ENCODE results near the gene ESYT1. TPM values are rescaled to one million over a fixed set of nuclear protein-coding genes. Genes with fewer than 3 reads are reported as not detected.

The ESYT1 gene
- total RNA-seq, 2 experiments from 2014 or later = 85.9 to 112 TPM

- Histone ChIP-seq H3K4me3 (ENCODE audit: low read depth, low read length, poor library complexity, severe bottlenecking) (no peak overlapping the region), H3K36me3 (ENCODE audit: insufficient read depth, low read length) (no peaks in the 10 kb centered on the region), H3K27ac (ENCODE audit: low read depth, low read length, poor library complexity, severe bottlenecking) (no peak overlapping the region), H4K20me1 (ENCODE audit: insufficient read depth, low read length) (no peaks in the 10 kb centered on the region), H3K9me2 (ENCODE audit: insufficient read depth, low read length) (no peaks in the 10 kb centered on the region), H3K79me2 (ENCODE audit: insufficient read depth, low read depth, low read length) (no peaks in the 10 kb centered on the region), H2AFZ (ENCODE audit: low read length) (no peak overlapping the region), H3K4me1 (ENCODE audit: insufficient read depth, low read length, poor library complexity, severe bottlenecking) (no peaks in the 10 kb centered on the region), H3K9me3 (ENCODE audit: low read length) (no peaks in the 10 kb centered on the region), H3K4me2 (ENCODE audit: low read length) (no peak overlapping the region)
- no peak for DNase-seq (ENCODE audit: low spot score)
- ChIA-PET POLR2A (interaction anchor here (0.6 to 0.7 kb wide), 2 partner anchors 60 to 652 kb away, joined by 3 to 6 read pairs; no protein-coding TSS in a partner anchor), CTCF (ENCODE audit: unreplicated experiment) (interaction anchor here (0.8 kb wide), 1 partner anchor 39 kb away, joined by 3 read pairs; no protein-coding TSS in a partner anchor)
- no peak for TF ChIP-seq EZH2phosphoT487 (IDR thresholded peaks at IDR 0.05; ENCODE audit: borderline replicate concordance, low read depth, low read length)
- no peak for TF ChIP-seq CTCF (conservative IDR thresholded peaks at IDR 0.05; ENCODE audit: low read length)
- no TSS peak for BruUV-seq (replicated peaks)
- intact Hi-C loops (cut with micrococcal nuclease; ENCODE audit: unreplicated experiment) = no loop called here
Observed at GRCh38 chr12:56086096-56086495, 42.0 kb upstream of the ESYT1 start.

GRCh38 chr12:56086608-56087007, 41.5 kb upstream of the ESYT1 start:
- H4K20me1 ChIP-seq (ENCODE audit: insufficient read depth, low read length) = no peaks in the 10 kb centered on the region
- intact Hi-C loops (cut with micrococcal nuclease; ENCODE audit: unreplicated experiment) = no loop called here
- no TSS peak for BruUV-seq (replicated peaks)
- no peaks in the 10 kb centered on the region for H3K36me3 ChIP-seq (ENCODE audit: insufficient read depth, low read length)
- H3K4me3 ChIP-seq (ENCODE audit: low read depth, low read length, poor library complexity, severe bottlenecking) = no peak overlapping the region
- no peaks in the 10 kb centered on the region for H3K9me3 ChIP-seq (ENCODE audit: low read length)
- no peak overlapping the region for H2AFZ ChIP-seq (ENCODE audit: low read length)
- no peak overlapping the region for H3K27ac ChIP-seq (ENCODE audit: low read depth, low read length, poor library complexity, severe bottlenecking)
- ChIA-PET CTCF (ENCODE audit: unreplicated experiment) (no interaction called here), POLR2A (no interaction called here)
- no peaks in the 10 kb centered on the region for H3K9me2 ChIP-seq (ENCODE audit: insufficient read depth, low read length)
- H3K79me2 ChIP-seq (ENCODE audit: insufficient read depth, low read depth, low read length) = no peaks in the 10 kb centered on the region
- no peak for DNase-seq (ENCODE audit: low spot score)
- H3K4me1 ChIP-seq (ENCODE audit: insufficient read depth, low read length, poor library complexity, severe bottlenecking) = no peaks in the 10 kb centered on the region
- H3K4me2 ChIP-seq (ENCODE audit: low read length) = no peak overlapping the region
- TF ChIP-seq EZH2phosphoT487 (IDR thresholded peaks at IDR 0.05; ENCODE audit: borderline replicate concordance, low read depth, low read length) = no peak
- TF ChIP-seq CTCF (conservative IDR thresholded peaks at IDR 0.05; ENCODE audit: low read length) = no peak

GRCh38 chr12:56087220-56087619, 40.8 kb upstream of the ESYT1 start:
- H3K36me3 ChIP-seq (ENCODE audit: insufficient read depth, low read length) = no peaks in the 10 kb centered on the region
- CTCF ChIA-PET (ENCODE audit: unreplicated experiment) = no interaction called here
- intact Hi-C loops (cut with micrococcal nuclease; ENCODE audit: unreplicated experiment) = no loop called here
- no peaks in the 10 kb centered on the region for H3K9me3 ChIP-seq (ENCODE audit: low read length)
- POLR2A ChIA-PET = no interaction called here
- H4K20me1 ChIP-seq (ENCODE audit: insufficient read depth, low read length) = no peaks in the 10 kb centered on the region
- H2AFZ ChIP-seq (ENCODE audit: low read length) = no peak overlapping the region
- no peak overlapping the region for H3K27ac ChIP-seq (ENCODE audit: low read depth, low read length, poor library complexity, severe bottlenecking)
- H3K4me3 ChIP-seq (ENCODE audit: low read depth, low read length, poor library complexity, severe bottlenecking) = no peak overlapping the region
- DNase-seq (ENCODE audit: low spot score) = no peak
- no peaks in the 10 kb centered on the region for H3K79me2 ChIP-seq (ENCODE audit: insufficient read depth, low read depth, low read length)
- TF ChIP-seq CTCF (conservative IDR thresholded peaks at IDR 0.05; ENCODE audit: low read length) = no peak
- TF ChIP-seq EZH2phosphoT487 (IDR thresholded peaks at IDR 0.05; ENCODE audit: borderline replicate concordance, low read depth, low read length) = no peak
- H3K4me1 ChIP-seq (ENCODE audit: insufficient read depth, low read length, poor library complexity, severe bottlenecking) = no peaks in the 10 kb centered on the region
- H3K4me2 ChIP-seq (ENCODE audit: low read length) = no peak overlapping the region
- no TSS peak for BruUV-seq (replicated peaks)
- no peaks in the 10 kb centered on the region for H3K9me2 ChIP-seq (ENCODE audit: insufficient read depth, low read length)
